ENCODE data around the gene VN1R2.
"Not testable (repeated sequence)": the region's sequence is repeated elsewhere in the genome, so short reads cannot be mapped to it uniquely, and the experiment has no call there.

Gene VN1R2

GRCh38 chr19:53257715-53258342 is at the start of gene VN1R2:
VN1R2 (plus strand) TSS chr19:53258292; CDS start chr19:53258376, 84 bp downstream.
- not testable (repeated sequence) for DNase-seq (ENCODE audit: low read depth)

GRCh38 chr19:53211554-53211953 is 46.5 kb upstream of the VN1R2 start:
- DNase-seq (ENCODE audit: low read depth) = not testable (repeated sequence)

- DNase-seq (ENCODE audit: low read depth) = no peak
These were observed 45.3 kb upstream of the VN1R2 start for GRCh38 chr19:53212703-53213320.

GRCh38 chr19:53222716-53223115 is 35.4 kb upstream of the VN1R2 start:
- not testable (repeated sequence) for DNase-seq (ENCODE audit: low read depth)

- DNase-seq (ENCODE audit: low read depth) = no peak
These were observed 33.5 kb upstream of the VN1R2 start for GRCh38 chr19:53224606-53225005.

GRCh38 chr19:53237114-53237777 is 20.8 kb upstream of the VN1R2 start:
- no peak for DNase-seq (ENCODE audit: low read depth)

- DNase-seq (ENCODE audit: low read depth) = no peak
These were observed 11.6 kb upstream of the VN1R2 start for GRCh38 chr19:53246498-53246897.

- peak; percentile 29 for DNase-seq (ENCODE audit: low read depth)
These were observed 3.4 kb upstream of the VN1R2 start, which contains the start of gene ZNF677 for GRCh38 chr19:53254411-53255341. ZNF677 (minus strand) TSS chr19:53254873; CDS start chr19:53251550, 3,323 bp downstream.

GRCh38 chr19:53267623-53268022 is 9.5 kb downstream of the VN1R2 start, which contains the start of gene VN1R4:
VN1R4 (minus strand) TSS chr19:53267723; CDS start chr19:53267665, 58 bp downstream.
- DNase-seq (ENCODE audit: low read depth) = not testable (repeated sequence)

GRCh38 chr19:53269861-53270260 is 11.8 kb downstream of the VN1R2 start:
- not testable (repeated sequence) for DNase-seq (ENCODE audit: low read depth)

GRCh38 chr19:53272044-53272443 is 14.0 kb downstream of the VN1R2 start:
- DNase-seq (ENCODE audit: low read depth) = no peak

- no peak for DNase-seq (ENCODE audit: low read depth)
These were observed 17.4 kb downstream of the VN1R2 start for GRCh38 chr19:53275480-53275879.

- not testable (repeated sequence) for DNase-seq (ENCODE audit: low read depth)
These were observed 23.9 kb downstream of the VN1R2 start for GRCh38 chr19:53281947-53282346.

GRCh38 chr19:53285087-53285486 is 27.0 kb downstream of the VN1R2 start:
- no peak for DNase-seq (ENCODE audit: low read depth)

- no peak for DNase-seq (ENCODE audit: low read depth)
These were observed 32.9 kb downstream of the VN1R2 start for GRCh38 chr19:53290758-53291549.

GRCh38 chr19:53294786-53295441 is 36.8 kb downstream of the VN1R2 start:
- DNase-seq (ENCODE audit: low read depth) = no peak

GRCh38 chr19:53301341-53301740 is 43.2 kb downstream of the VN1R2 start:
- DNase-seq (ENCODE audit: low read depth) = not testable (repeated sequence)

- no peak for DNase-seq (ENCODE audit: low read depth)
These were observed 50.3 kb downstream of the VN1R2 start for GRCh38 chr19:53308339-53308811.

All from GM04503 (cell line).